GM21526 (cell line): Measurements from ENCODE around the gene ANAPC5.
"Not testable (repeated sequence)": the region's sequence is repeated elsewhere in the genome, so short reads cannot be mapped to it uniquely, and the experiment has no call there.

Experiments used
- ATAC-seq: cut with Tn5 transposase; IDR thresholded peaks from one replicate; pipeline ENCODE4 v1.9.1; 2021; ENCODE audit warnings: moderate library complexity; ENCODE audit not compliant: unreplicated experiment, low FRiP score

The ANAPC5 gene

DNA sequence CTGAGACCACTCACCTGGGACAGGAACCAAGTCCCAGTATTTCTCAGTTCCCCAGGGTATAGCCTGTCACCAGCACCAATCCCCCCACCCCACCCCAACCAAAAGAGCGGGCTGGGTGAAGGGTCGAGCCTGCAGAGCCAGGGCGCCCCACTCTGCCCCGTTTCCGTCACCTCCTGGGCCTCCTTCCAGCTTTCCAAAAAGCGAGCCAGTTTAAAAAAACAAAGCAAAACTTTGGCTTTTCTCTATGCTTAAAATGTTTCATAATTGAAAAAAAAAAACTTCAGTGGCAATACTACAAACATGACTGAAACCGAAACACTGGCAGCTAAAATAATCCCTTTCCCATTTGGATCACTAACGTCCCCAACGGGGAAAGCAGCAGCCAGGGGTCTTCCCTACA, 63.2 kb downstream of the ANAPC5 start:
- ATAC-seq: no peak

DNA sequence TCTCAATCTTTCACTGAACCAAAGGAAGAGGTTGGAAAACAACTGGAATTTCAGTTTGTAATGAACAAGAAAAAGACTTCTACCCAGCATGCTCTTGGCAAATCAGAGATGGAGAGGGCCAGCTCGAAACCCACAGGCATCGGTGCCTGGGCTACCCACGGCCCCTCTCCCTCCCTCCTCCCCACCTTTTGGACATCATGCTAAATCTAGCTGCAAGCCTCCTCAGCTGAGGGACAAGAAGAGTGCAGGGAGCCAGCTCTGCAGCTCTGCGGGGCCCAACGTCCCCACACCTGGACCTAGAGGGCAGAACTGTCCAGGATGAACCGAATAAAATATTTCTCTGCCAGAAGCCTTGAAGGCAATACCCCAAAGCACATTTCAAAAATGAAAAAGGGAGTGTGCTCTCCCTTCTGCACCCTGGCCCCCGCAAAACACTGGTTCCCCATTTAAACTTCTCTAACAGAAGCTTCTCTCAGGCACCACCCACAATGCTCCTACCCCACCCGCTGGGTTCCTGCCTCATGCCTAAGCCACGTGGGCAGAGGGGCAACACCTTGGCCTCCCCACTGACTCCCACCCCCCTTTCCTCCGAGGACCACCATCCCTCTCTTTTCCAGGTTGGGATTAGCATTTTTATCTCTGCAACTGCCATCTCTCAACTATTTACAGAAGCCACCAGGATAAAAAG, 63.9 kb downstream of the ANAPC5 start:
- ATAC-seq: no peak

DNA sequence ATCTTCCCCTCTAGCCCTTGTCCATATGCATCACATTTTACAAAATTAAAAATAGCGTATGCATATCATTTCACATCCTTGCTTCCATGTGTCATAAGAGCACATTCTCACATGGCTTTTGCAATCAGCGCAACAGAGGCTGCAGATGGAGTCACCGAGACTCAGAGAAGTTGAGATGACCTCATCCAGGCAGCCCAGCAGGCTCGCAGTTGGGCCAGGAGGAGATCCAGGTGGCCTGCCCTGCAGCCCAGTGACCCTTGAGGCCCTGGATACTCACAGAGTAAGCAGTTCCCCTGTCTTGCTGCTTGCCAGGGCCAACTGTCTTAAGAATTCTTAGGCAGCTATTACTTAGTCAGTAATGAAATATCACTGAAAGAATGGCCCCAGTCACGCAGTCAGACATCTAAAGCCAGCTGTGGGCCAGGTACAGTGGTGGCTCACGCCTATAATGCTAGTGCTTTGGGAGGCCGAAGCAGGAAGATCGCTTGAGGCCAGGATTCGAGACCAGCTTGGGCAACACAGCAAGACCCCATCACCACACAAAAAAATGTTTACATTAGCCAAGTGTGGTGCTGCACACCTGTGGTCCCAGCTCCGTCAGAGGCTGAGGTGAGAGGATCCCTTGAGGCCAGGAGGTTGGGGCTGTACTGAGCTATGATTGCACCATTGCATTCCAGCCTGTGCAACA, 64.8 kb downstream of the ANAPC5 start:
- no peak for ATAC-seq

DNA sequence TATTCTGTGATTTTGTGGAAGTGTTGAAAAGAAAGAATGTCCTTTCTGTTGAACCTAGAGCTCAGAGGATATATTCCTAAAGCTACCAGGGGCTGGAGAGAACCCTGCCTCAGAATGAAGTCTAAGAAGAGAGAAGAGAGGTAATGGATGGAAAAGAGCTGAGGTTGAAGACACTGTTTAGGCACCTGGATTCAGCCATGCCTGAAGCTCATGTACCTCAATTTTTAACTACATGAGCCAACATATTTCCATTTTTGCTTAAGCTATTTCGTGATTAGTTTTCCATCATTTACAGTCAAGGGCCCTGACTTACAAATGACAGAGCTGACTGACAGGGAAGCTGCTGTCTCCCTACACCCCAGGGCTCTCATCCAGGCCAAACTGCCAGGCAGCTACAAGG, 66.4 kb downstream of the ANAPC5 start:
- ATAC-seq: no peak

DNA sequence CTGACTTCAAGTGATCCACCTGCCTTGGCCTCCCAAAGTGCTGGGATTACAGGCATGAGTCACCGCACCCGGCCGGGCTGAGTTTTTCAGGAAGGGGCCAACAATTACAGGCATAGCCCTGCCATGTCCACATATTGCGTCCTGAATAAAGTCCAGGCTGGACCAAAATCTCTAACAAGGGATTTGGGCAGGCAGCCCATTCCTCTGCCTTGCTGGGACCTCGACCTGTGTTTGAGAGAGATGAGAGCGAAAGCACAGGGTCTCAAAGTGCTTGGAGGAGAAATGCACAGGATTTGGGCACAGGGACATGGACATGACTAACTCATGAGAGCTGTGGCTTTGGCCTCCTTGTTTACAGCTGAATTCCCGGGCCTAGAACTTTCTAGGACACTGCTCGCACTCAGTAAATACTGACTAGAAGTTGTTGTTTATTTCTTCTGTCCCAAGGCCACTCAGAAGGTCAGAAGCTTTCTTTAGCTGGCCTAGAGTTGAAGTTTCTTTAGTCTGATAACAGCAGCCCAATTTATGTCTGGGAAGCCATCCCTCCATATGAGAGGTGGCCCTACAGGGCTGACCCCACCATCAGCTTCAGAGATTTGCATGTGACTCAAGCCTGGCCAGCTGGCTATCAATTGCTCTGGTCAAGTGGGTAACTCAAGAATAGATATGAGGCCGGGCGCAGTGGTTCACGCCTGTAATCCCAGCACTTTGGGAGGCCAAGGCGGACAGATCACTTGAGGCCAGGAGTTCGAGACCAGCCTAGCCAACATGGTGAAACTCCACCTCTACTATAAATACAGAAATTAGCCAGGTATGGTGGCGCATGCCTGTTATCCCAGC, 67.4 kb downstream of the ANAPC5 start:
- no peak for ATAC-seq

DNA sequence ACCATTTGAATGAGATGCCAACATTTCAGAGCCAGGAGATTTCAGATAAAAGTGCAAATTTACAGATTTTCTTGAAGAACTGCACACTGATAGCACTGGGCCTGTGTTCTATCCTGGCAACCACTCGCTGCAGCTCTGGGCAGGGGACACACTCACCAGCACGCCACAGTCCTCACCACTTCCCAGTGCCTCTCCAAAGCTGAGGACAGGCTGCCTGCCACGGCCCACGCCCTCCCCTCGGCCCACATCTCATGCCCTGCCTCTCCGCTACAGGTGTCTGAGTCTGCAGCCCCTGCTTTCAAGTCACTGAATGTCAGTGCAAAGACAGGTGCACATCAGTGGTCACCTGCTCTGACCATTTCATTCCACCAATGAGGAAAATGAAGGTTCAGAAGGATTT, 68.4 kb downstream of the ANAPC5 start:
- ATAC-seq: no peak

DNA sequence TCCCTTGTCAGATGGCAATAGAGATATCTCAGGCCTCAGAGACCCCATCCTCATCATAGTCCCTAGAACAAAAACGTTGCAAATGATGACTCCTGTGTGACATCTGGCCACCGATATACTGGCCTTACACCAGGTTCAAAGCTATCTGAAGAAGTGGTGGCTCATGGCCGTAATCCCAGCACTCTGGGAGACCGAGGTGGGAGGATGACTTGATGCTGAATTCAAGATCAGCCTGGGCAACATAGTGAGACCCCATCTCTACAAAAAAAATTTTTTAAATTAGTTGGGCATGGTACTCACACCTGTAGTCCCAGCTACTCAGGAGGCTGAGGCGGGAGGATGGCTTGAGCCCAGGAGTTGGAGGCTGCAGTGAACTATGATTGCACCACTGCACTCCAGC, 68.8 kb downstream of the ANAPC5 start:
- no peak for ATAC-seq

DNA sequence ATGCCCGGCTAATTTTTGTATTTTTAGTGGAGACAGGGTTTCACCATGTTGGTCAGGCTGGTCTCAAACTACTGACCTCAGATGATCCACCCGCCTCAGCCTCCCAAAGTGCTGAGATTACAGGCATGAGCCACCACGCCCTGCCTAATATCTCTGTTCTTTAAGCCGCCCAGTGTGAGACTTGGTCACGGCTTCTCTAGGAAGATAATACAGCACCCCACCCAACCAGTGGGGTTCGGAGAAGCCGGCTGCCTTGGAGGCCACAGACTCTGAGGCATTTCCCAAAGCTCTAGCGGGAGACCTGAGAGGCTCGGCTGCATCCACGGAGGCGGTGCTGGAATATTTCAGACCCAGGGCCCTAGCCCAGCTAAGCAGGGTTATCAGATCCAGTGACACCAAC, 69.3 kb downstream of the ANAPC5 start:
- ATAC-seq: not testable (repeated sequence)

DNA sequence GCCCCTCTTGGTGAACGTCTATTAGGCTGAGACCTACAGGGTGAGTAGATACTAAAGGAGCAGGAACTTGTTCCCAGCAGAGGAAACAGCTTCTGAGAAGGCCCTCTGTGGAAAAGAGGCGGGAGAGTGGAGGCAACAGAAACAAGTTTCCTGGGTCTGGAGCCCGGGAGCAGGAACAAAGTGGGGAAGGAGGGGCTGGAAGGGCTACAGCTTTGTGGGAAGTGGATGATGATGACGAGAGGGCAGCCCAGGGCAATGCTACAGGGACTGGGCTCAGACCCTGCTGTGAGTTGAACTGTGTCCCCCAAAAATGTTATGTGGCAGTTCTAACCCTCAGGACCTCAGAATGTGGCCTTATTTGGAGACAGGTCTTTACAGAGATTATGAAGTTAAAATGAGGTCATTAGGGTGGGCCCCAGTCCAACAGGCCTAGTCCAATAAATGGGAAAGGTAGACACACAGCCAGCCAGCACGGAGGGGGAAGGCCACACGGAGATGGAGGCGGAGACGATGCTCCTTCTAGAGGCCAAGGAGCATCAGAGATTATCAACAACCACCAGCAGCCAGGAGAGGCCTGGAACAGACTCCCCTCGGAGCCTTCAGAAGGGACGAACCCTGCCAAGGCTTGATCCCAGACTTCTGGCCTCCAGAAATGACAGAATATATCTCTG, 70.0 kb downstream of the ANAPC5 start:
- ATAC-seq: no peak

DNA sequence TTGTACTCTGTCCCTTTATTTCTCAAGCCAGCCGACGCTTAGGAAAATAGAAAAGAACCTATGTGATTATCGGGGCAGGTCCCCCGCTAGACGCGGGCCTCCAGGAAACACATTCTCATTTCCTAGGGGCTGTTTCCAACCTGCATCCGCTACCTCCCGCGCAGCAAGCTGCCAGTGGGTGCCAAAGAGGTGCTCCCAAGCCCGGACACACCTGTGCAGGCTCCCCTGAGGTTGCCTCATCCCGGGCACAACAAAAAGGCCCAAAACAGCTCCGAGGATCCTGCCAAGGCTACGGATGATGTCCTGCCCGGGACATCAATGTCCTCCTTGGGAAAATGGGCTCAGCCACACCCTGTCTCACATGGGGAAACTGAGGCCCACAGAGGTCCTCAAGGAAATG, 71.1 kb downstream of the ANAPC5 start:
- ATAC-seq: not testable (repeated sequence)

DNA sequence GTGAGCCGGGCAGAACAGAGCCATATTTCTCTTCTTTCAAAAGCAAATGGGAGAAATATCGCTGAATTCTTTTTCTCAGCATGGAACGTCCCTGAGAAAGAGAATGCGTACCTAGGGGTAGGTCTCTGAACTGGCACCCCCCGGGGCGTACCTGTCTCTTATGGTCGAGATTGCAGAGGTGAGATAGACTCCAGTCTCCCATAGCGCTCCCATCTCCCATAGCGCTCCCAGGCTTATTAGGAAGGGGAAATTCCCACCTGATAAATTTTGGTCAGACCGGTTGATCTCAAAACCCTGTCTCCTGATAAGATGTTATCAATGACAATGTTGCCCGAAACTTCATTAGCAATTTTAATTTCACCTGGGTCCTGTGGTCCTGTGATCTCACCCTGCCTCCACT, 71.7 kb downstream of the ANAPC5 start:
- not testable (repeated sequence) for ATAC-seq

DNA sequence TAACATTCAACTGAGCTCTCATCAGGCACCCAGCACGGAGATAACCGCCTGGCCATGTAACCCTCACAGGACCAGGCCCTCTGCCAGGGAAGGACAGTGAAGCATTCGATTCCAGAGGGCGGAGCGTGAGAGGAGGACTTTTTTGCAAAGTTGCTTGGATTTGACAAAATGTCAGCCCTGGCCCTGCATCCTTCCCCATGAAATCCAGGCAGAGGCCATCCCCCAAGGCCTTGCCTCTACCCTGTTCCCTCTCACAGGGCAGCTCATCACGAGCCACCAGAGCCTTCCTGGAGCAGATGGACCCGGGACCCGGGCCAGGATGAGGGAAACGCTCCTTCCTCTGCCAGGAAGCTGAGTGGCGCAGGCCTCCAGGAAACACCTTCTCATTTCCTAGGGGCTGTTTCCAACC, 72.7 kb downstream of the ANAPC5 start:
- ATAC-seq: no peak

DNA sequence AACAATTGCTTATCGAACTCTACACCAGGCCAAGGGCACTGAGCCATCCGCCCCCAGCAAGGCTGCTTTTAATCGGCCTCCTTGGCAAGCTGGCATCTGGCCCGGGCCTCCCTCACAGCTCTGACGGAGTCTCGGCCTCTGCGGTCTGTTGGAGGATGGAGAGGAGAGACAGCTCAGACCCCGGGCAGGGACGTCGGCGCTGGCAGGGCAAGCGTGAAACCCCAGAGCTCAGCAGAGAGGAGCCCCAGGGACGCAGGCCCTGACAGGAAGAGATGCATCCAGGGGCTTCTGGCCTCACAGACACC, 73.2 kb downstream of the ANAPC5 start:
- no peak for ATAC-seq

DNA sequence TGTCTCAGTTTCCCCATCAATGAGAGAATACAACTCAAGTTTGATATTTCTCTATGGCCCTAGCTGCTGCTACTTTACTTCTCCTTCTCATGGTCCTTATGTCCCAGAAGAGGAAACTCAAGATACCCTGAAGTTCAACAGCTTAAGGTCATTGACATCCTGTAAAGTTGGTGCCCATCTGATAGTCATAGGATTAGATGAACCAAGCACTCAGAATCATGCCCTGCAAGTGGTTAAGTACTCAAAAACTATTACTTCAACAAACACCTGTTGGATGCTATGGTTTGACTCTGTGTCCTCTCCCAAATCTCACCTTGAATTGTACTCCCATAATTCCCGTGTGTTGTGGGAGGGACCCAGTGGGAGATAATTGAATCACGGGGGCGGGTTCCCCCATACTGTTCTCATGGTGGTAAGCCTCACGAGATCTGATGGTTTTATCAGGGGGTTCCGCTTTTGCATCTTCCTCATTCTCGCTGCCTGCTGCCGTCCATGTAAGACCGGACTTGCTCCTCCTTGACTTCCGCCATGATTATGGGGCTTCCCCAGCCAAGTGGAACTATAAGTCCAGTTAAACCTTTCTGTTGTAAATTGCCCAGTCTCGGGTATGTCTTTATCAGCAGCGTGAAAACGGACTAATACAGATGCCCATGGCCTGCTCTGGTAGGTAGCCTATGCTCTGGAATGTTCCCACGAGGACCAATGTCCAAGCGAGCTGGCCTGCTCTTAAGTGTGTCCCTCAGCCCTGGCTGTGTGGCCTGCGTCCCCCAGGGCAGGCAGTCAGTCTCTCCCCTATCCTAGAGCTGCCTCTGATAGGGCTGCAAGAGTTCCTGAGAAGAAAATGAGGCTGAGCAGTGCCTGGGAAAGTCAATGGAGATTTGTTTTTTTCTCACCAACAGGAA, 73.8 kb downstream of the ANAPC5 start:
- no peak for ATAC-seq

DNA sequence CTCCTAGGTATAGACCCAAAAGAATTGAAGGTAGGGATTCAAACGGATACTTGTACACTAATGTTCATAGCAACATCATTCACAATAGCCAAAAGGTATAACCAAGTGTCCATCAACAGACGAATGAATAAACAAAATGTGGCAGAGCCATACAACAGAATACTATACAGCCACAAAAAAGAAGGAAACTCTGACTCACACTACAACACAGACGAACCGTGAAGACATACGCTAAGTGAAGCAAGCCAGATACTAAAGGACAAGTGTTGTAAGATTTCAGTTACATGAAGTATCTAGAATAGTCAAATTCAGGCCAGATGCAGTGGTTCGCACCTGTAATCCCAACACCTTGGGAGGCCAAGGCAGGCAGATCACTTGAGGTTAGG, 74.8 kb downstream of the ANAPC5 start:
- no peak for ATAC-seq

DNA sequence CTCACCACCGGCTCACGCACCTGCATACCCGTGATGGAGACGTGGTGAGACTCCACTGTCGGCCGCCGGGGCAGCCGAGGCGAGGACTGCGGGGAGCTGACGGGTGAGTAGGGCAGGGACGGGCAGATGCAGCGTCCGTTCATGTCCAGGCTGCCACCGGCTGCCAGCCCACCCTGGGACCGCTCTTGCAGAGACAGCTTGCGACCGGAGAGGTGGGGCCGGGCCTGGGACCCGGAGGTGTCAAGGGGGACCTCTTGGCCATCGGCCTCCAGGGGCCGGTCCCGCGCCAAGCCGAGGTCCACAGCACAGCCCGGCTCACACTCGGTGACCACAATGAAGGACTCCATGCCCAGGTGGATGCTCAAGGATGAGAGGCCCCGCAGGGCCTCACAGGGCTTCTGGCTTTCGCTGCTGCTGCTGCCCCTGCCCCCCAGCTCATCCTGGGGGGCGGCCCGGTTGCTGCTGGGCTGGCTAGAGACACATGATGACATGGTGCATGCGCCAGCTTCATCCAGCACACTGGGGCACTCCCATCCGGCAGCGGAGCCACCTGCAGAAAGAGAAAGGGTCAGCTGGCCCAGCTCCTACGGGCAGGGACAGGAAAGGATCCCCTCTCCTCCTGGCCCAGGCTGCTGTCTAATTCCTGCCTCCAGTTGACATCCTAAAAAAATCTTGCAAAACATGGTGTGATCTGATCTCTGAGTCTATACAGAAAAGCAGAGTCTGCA, 78.0 kb downstream of the ANAPC5 start:
- no peak for ATAC-seq

DNA sequence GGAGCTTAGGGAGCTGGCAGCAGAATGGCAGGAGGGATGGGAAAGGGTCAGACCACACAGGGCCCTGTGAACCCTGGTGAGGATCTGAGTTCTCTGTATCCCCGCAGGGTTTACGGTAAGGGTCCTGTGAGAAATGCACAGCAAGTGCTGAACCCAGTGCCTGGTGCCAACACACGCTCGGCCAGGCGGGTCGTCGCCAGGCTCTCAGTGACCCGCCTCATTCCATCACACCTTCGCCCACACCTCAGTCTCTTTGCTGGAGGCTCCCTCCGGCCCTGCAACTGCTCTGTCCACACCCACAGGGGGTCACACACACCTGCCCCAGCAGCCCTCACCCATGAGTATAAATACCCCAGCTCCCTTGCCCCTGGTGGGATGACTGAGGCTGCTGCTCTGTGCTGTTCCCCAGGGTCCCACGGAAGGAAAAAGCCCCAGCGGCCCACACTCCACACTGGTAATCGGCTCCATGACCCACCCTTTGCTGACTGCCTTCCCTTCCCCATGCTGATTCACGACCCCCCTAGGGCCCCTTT, 78.8 kb downstream of the ANAPC5 start:
- no peak for ATAC-seq

DNA sequence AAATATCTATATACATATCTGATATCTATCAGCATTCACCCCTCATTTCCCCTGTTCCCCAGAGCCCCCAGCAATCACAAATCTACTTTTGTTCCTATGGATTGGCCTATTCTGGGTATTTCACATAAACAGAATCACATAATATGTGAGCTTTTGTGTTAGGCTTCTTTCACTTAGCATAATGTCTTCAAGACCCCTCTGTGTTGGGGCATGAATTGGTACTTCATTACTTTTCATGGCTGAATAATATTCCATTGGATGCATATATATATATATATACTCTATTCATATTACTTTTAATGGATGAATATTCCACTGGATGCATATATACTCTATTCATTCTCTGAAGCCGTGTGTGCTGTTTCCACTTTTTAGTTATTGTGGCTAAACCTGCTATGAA, 84.4 kb downstream of the ANAPC5 start:
- ATAC-seq: no peak

DNA sequence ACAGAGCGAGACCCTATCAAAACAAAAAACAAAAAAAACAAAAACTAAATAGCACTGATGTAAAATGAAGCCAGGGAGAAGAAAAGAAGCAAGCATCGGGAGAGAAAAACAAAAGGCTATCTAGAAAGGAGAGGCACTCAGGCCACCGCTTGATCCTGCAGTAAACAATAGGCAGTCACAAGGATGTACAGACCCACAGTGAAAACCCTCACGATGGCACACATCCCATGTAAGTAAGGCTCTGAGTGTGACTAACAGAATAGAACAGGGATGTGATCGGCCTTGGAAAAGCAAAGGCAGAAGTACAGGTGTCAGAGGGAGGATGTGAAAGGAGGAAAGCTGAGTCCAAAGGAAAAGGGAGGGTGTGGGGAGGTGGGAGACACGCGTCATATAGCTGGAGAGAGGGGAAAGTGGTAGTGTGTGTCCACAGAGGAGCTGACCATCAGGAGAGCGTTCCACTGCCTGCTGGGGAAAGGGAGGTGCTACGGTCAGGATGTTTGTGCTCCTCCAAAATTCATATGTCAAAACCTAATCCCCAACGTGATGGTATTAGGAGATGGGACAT, 87.2 kb downstream of the ANAPC5 start:
- ATAC-seq: no peak
